ENCODE data around the gene RNF212B. TPM values are rescaled to one million over a fixed set of nuclear protein-coding genes. Genes with fewer than 3 reads are reported as not detected.
A peak's percentile ranks its signal among the peaks of the same experiment; 100 is the strongest.

Gene RNF212B
- total and polyA plus RNA-seq, 2 of the 13 experiments (the other 11 are each of a cell fraction or from before 2014, with no cell fraction given): 0.05 TPM; not detected in 1

GRCh38 chr14:23286020-23286901 lies 48.5 kb downstream of the RNF212B start, which contains the start of gene HOMEZ (continued):
- TF ChIP-seq TGIF2 (CRISPR knock-in tag; IDR thresholded peaks at IDR 0.05): 0 out of 2 replicates have a peak, but pooled peaks have one; percentile 15
- peak; percentile 92; the same call in 1 of the 2 replicates for TF ChIP-seq THAP8 (CRISPR knock-in tag; IDR thresholded peaks at IDR 0.05; ENCODE audit: borderline replicate concordance)
- no peak for TF ChIP-seq FOXO4 (CRISPR knock-in tag; conservative IDR thresholded peaks at IDR 0.05)
- TF ChIP-seq ZNF598 (CRISPR knock-in tag; IDR thresholded peaks at IDR 0.05; ENCODE audit: borderline replicate concordance): peak; percentile 100
- TF ChIP-seq NAIF1 (CRISPR knock-in tag; IDR thresholded peaks at IDR 0.05; ENCODE audit: borderline replicate concordance): peak; percentile 75; the same call in 1 of the 2 replicates
- TF ChIP-seq ZNF224 (CRISPR knock-in tag; IDR thresholded peaks at IDR 0.05): peak; percentile 52; the same call in 1 of the 2 replicates
- TF ChIP-seq ZNF251 (CRISPR knock-in tag; IDR thresholded peaks at IDR 0.05): peak; percentile 97
- TF ChIP-seq HMG20A (CRISPR knock-in tag; IDR thresholded peaks at IDR 0.05; ENCODE audit: borderline replicate concordance): no peak; the same call in 1 of the 2 replicates
- TF ChIP-seq TERF1 (CRISPR knock-in tag; IDR thresholded peaks at IDR 0.05): no peak
- no peak for TF ChIP-seq ATF7 (IDR thresholded peaks at IDR 0.05)
- TF ChIP-seq ATF7 (CRISPR knock-in tag; IDR thresholded peaks at IDR 0.05): peak; percentile 77
- TF ChIP-seq KLF9 (CRISPR knock-in tag; IDR thresholded peaks at IDR 0.05; ENCODE audit: low read depth): no peak; the same call in 1 of the 2 replicates
- TF ChIP-seq SALL1 (CRISPR knock-in tag; IDR thresholded peaks at IDR 0.05): peak; percentile 79
- 0 out of 2 replicates have a peak, but pooled peaks have one; percentile 23 for TF ChIP-seq HHEX (CRISPR knock-in tag; IDR thresholded peaks at IDR 0.05)
- peak; percentile 89 for TF ChIP-seq ZNF235 (CRISPR knock-in tag; IDR thresholded peaks at IDR 0.05; ENCODE audit: borderline replicate concordance)
- no peak for TF ChIP-seq SMARCC2 (IDR thresholded peaks at IDR 0.05)
- TF ChIP-seq ZNF577 (CRISPR knock-in tag; IDR thresholded peaks at IDR 0.05; ENCODE audit: borderline replicate concordance, low read depth): no peak
- TF ChIP-seq ZKSCAN5 (CRISPR knock-in tag; IDR thresholded peaks at IDR 0.05): 0 out of 2 replicates have a peak, but pooled peaks have one; percentile 53
- TF ChIP-seq MYC (CRISPR knock-in tag; IDR thresholded peaks at IDR 0.05; ENCODE audit: borderline replicate concordance): peak; percentile 74
- peak; percentile 57 for TF ChIP-seq NCOA1 (CRISPR knock-in tag; IDR thresholded peaks at IDR 0.05)
- TF ChIP-seq MXD4 (CRISPR knock-in tag; IDR thresholded peaks at IDR 0.05): peak; percentile 86
- 0 out of 2 replicates have a peak, but pooled peaks have one; percentile 52 for TF ChIP-seq ZSCAN22 (CRISPR knock-in tag; IDR thresholded peaks at IDR 0.05)
- TF ChIP-seq JUN (CRISPR knock-in tag; IDR thresholded peaks at IDR 0.05): peak; percentile 19; the same call in 1 of the 2 replicates
- 0 out of 2 replicates have a peak, but pooled peaks have one; percentile 24 for TF ChIP-seq SNAPC5 (CRISPR knock-in tag; IDR thresholded peaks at IDR 0.05; ENCODE audit: borderline replicate concordance)
- TF ChIP-seq ZBTB43 (CRISPR knock-in tag; conservative IDR thresholded peaks at IDR 0.05): peak; percentile 12; the same call in 1 of the 2 replicates

All from HepG2 (cell line).